ENCODE results near the gene TCF21.

The TCF21 gene

GRCh38 chr6:133899556-133899955, 10.6 kb downstream of the TCF21 start:
- H3K36me3 ChIP-seq (ENCODE audit: insufficient read depth, low read length) = no peaks in the 10 kb centered on the region
- no peak overlapping the region for H3K27ac ChIP-seq
- no peak overlapping the region for H3K4me3 ChIP-seq
- TF ChIP-seq FOXP2 (optimal IDR thresholded peaks at IDR 0.05; ENCODE audit: control extremely low read depth, extremely low read length, insufficient read depth) (no peak), EZH2 (IDR thresholded peaks at IDR 0.05) (no peak), POLR2AphosphoS5 (IDR thresholded peaks at IDR 0.05; ENCODE audit: borderline replicate concordance, low read depth, low read length) (no peak)
- no peaks in the 10 kb centered on the region for H3K9me3 ChIP-seq (ENCODE audit: low read depth, low read length)
- DNase-seq (ENCODE audit: low read depth, low spot score) = no peak
- no peak overlapping the region for H3K9ac ChIP-seq (ENCODE audit: insufficient read length)

DNA sequence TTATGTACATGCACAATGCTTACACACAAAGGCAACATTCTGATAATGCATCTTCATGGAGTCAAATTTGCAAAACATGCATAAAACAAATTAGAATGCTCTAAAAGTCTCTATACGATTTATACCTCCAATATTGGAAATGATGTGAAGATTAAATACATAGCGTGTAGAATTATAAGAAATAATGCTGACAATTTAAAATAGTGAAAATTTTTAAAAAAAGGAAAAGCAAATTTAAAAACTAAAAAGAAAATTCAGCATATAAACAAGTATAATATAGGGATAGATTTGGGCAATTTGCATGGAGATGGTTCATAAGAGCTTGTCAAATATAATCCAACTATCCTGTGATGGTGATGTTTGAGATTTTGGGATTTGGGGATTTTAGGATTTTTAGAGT, 14.9 kb downstream of the TCF21 start:
- DNase-seq (ENCODE audit: low read depth, low spot score) = no peak
- no peak overlapping the region for H3K4me3 ChIP-seq
- TF ChIP-seq EZH2 (IDR thresholded peaks at IDR 0.05) (no peak), FOXP2 (optimal IDR thresholded peaks at IDR 0.05; ENCODE audit: control extremely low read depth, extremely low read length, insufficient read depth) (no peak), POLR2AphosphoS5 (IDR thresholded peaks at IDR 0.05; ENCODE audit: borderline replicate concordance, low read depth, low read length) (no peak)
- H3K27ac ChIP-seq = no peak overlapping the region
- no peaks in the 10 kb centered on the region for H3K36me3 ChIP-seq (ENCODE audit: insufficient read depth, low read length)
- no peak overlapping the region for H3K9ac ChIP-seq (ENCODE audit: insufficient read length)
- no peaks in the 10 kb centered on the region for H3K9me3 ChIP-seq (ENCODE audit: low read depth, low read length)

DNA sequence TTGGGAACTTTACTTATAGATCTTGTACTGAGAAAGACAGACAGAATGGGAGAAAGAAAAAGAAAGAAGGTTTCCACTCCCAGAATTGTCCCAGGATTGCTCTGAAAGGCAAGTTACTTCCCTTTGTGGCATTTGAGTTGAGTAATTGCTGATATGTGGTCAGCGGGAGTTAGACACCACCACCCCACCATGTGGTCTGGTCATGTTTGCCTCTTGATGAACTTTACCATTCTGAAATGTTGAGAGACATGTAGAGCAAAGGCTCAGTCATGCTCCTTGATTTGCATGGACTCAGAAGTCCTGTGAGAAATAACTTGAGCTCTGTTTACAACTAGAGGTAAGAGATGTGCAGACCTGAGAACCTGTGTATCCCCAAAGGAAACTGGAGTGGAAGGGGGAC, 17.1 kb downstream of the TCF21 start:
- Histone ChIP-seq H3K9ac (ENCODE audit: insufficient read length) (no peak overlapping the region), H3K4me3 (no peak overlapping the region), H3K27ac (no peak overlapping the region), H3K9me3 (ENCODE audit: low read depth, low read length) (no peaks in the 10 kb centered on the region), H3K36me3 (ENCODE audit: insufficient read depth, low read length) (no peaks in the 10 kb centered on the region)
- TF ChIP-seq EZH2 (IDR thresholded peaks at IDR 0.05) = no peak
- TF ChIP-seq FOXP2 (optimal IDR thresholded peaks at IDR 0.05; ENCODE audit: control extremely low read depth, extremely low read length, insufficient read depth) = no peak
- no peak for TF ChIP-seq POLR2AphosphoS5 (IDR thresholded peaks at IDR 0.05; ENCODE audit: borderline replicate concordance, low read depth, low read length)
- no peak for DNase-seq (ENCODE audit: low read depth, low spot score)

DNA sequence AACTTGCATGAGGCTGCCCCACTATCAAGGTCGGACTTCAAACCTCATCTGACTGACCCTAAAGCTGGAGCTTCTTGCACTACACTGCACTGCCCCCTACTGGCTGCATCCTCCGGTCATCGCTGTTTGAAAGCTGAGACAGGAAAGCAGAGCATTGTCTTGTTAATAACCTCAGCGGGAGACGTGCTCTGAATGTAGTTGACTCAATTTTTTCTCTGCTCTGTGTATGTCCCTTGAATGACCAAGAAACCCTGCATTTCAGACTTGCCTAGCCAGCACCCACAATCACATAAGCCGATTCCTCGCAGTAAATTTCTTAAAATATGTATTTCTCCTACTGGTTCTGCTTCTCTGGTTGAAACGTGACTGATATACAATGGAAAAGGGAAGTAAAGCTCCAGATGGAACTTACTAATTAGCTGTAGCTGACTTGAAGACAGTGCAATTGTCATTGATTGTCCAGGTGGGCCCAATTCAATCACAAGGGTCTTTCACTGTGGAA, 27.8 kb downstream of the TCF21 start:
- no peaks in the 10 kb centered on the region for H3K9me3 ChIP-seq (ENCODE audit: low read depth, low read length)
- no peak overlapping the region for H3K4me3 ChIP-seq
- H3K9ac ChIP-seq (ENCODE audit: insufficient read length) = no peak overlapping the region
- no peak for TF ChIP-seq EZH2 (IDR thresholded peaks at IDR 0.05)
- no peak for TF ChIP-seq POLR2AphosphoS5 (IDR thresholded peaks at IDR 0.05; ENCODE audit: borderline replicate concordance, low read depth, low read length)
- TF ChIP-seq FOXP2 (optimal IDR thresholded peaks at IDR 0.05; ENCODE audit: control extremely low read depth, extremely low read length, insufficient read depth) = no peak
- peak; percentile 48 for DNase-seq (ENCODE audit: low read depth, low spot score)
- no peak overlapping the region for H3K27ac ChIP-seq
- no peaks in the 10 kb centered on the region for H3K36me3 ChIP-seq (ENCODE audit: insufficient read depth, low read length)

- Histone ChIP-seq H3K4me3 (no peak overlapping the region), H3K9ac (ENCODE audit: insufficient read length) (no peak overlapping the region), H3K27ac (no peak overlapping the region), H3K36me3 (ENCODE audit: insufficient read depth, low read length) (no peaks in the 10 kb centered on the region), H3K9me3 (ENCODE audit: low read depth, low read length) (no peaks in the 10 kb centered on the region)
- DNase-seq (ENCODE audit: low read depth, low spot score) = no peak
- no peak for TF ChIP-seq POLR2AphosphoS5 (IDR thresholded peaks at IDR 0.05; ENCODE audit: borderline replicate concordance, low read depth, low read length)
- TF ChIP-seq FOXP2 (optimal IDR thresholded peaks at IDR 0.05; ENCODE audit: control extremely low read depth, extremely low read length, insufficient read depth) = no peak
Measured at GRCh38 chr6:133917781-133918180, 28.9 kb downstream of the TCF21 start.

DNA sequence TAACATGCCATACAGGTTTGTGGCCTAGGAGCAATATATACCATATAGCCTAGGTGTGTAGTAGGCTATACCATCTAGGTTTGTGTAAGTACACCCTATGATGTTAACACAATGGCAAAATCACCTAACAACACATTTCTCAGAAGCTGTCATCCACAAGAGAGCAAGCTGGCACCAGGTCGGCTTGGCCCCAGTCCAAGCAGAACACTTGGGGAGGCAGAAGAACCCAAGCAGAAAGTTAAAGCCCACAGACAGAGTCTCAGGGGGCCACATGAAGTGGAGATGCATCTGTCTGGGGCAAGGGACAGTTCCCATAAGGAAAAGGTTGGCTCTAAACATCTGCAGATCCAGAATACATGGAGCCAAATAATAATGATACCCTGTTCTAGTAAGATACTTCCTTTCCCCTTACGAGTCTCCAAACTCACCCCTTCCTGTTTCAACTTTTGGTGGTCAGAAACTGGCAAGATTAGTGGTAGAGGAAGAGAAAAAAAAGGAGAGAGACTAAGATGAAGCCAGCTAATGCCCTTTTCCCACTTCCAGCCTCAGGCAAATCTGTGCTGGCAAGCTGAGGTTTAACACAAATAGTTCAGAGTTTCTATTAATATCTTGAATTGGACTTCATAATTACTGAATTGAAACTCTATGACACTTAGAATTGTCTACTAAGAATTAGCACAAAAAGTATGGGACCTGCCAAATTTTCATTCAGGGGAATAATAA, 29.5 kb downstream of the TCF21 start:
- Histone ChIP-seq H3K27ac (no peak overlapping the region), H3K36me3 (ENCODE audit: insufficient read depth, low read length) (no peaks in the 10 kb centered on the region), H3K9ac (ENCODE audit: insufficient read length) (no peak overlapping the region), H3K4me3 (no peak overlapping the region), H3K9me3 (ENCODE audit: low read depth, low read length) (no peaks in the 10 kb centered on the region)
- no peak for TF ChIP-seq EZH2 (IDR thresholded peaks at IDR 0.05)
- no peak for TF ChIP-seq FOXP2 (optimal IDR thresholded peaks at IDR 0.05; ENCODE audit: control extremely low read depth, extremely low read length, insufficient read depth)
- TF ChIP-seq POLR2AphosphoS5 (IDR thresholded peaks at IDR 0.05; ENCODE audit: borderline replicate concordance, low read depth, low read length) = no peak
- DNase-seq (ENCODE audit: low read depth, low spot score) = no peak

- TF ChIP-seq POLR2AphosphoS5 (IDR thresholded peaks at IDR 0.05; ENCODE audit: borderline replicate concordance, low read depth, low read length) (no peak), FOXP2 (optimal IDR thresholded peaks at IDR 0.05; ENCODE audit: control extremely low read depth, extremely low read length, insufficient read depth) (no peak), EZH2 (IDR thresholded peaks at IDR 0.05) (no peak)
- no peak for DNase-seq (ENCODE audit: low read depth, low spot score)
- Histone ChIP-seq H3K36me3 (ENCODE audit: insufficient read depth, low read length) (no peaks in the 10 kb centered on the region), H3K9ac (ENCODE audit: insufficient read length) (no peak overlapping the region), H3K4me3 (no peak overlapping the region), H3K27ac (no peak overlapping the region), H3K9me3 (ENCODE audit: low read depth, low read length) (no peaks in the 10 kb centered on the region)
Measured at GRCh38 chr6:133919362-133919761, 30.4 kb downstream of the TCF21 start.

- H3K27ac ChIP-seq = no peak overlapping the region
- TF ChIP-seq POLR2AphosphoS5 (IDR thresholded peaks at IDR 0.05; ENCODE audit: borderline replicate concordance, low read depth, low read length) (no peak), FOXP2 (optimal IDR thresholded peaks at IDR 0.05; ENCODE audit: control extremely low read depth, extremely low read length, insufficient read depth) (no peak), EZH2 (IDR thresholded peaks at IDR 0.05) (no peak)
- H3K9me3 ChIP-seq (ENCODE audit: low read depth, low read length) = no peaks in the 10 kb centered on the region
- DNase-seq (ENCODE audit: low read depth, low spot score) = peak; percentile 64
- no peak overlapping the region for H3K9ac ChIP-seq (ENCODE audit: insufficient read length)
- no peak overlapping the region for H3K4me3 ChIP-seq
- no peaks in the 10 kb centered on the region for H3K36me3 ChIP-seq (ENCODE audit: insufficient read depth, low read length)
Measured at GRCh38 chr6:133921249-133921859, 32.4 kb downstream of the TCF21 start.

All from SK-N-MC (cell line).